ENCODE measurements around the gene ALX1.

The ALX1 gene

GRCh38 chr12:85308374-85308773 lies 28.4 kb downstream of the ALX1 start:
- DNase-seq: no peak

- DNase-seq: no peak
These were observed 29.1 kb downstream of the ALX1 start for GRCh38 chr12:85309125-85309566.

DNA sequence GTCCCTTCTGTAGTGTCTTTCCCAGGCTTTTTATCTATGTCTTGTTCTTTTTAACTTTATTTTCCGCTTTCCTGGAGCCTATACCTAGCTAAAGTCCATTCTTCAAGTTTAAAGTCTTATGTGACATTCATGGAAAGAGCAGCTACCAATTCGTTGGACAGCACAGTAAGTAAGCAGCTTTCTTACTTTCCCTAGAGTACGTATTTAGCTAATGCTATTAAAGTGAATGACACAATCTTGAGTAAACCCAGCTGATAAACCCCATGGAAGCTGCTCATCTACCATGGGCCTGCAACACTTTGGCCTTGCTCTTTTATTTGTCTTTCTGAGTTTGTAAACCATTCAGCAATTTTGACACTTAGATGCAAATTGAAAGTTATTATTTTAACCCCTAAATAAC lies 30.0 kb downstream of the ALX1 start:
- DNase-seq: no peak

DNA sequence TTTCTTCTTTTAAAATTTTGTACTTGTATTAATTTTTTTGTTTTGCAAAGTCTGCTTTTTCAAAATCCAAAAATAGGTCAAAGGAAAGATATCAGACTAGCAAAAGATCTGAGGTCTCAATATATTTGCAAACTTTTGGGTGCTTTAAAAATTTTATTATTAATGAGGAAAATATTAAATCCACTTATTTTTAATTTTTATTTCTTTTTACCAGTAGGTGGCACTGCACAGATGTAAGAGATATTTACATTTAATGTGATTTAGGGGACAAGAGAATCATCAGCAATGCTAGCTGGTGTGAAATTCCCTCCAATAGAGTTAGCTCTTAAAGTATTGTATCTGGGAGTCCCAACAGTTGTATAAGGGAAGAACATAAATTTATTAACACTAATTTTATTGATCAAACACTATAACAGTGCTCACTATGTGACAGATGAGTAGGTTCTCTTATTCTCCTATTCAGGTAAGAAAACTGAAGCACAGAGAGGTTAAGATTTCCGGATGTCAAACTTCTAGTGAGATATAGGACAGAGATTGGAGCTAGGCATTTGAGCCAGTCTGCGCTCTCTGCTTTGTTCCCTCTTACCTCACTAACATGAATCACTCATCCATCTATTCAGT lies 30.5 kb downstream of the ALX1 start:
- no peak for DNase-seq

- peak; percentile 46 for DNase-seq
These were observed 38.0 kb downstream of the ALX1 start for GRCh38 chr12:85317866-85318636.

DNA sequence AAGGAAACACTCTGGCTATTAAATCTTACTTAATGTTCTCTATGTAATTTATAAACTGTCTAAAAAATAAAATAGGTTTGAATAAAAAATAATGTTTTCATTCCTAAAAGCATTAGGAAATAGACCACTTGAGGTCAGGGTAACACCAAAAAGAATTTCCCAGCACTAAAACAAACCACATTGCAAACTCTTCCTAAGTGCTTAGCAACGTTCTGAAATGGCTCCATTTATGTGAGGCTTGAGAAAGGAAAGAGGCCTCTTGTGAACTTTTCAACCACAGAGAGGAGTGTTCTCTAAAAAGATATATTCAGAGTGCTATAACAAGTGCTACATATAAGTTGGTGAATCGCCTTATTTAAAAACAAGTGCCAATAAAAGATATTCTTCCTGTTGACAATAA lies 42.7 kb downstream of the ALX1 start:
- DNase-seq: no peak

- DNase-seq: peak; percentile 44
These were observed 45.4 kb downstream of the ALX1 start for GRCh38 chr12:85325442-85325841.

GRCh38 chr12:85329913-85330312 lies 49.9 kb downstream of the ALX1 start:
- no peak for DNase-seq

DNA sequence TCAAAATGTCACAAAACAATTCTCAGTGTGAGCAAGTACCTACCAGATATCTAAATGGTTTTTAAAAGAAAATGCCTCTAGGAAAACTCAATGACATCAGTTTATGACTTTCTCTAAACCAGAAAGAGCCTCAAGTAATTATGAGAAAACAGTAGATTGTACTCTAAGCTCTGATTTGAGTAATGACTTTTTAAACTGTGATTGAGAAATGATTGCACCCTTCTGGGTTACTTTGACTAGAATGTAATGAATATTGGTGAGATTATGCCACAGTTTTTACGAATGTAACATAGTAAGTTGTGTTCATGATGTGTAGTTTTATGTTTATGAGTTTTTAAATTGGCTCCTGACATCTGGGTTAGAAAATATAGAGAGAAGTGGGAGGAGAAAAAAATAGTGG lies 68.8 kb downstream of the ALX1 start:
- DNase-seq: no peak

GRCh38 chr12:85350356-85350755 lies 70.3 kb downstream of the ALX1 start:
- no peak for DNase-seq

Data from NCI-H1105 (cell line).